PC-3 (cell line): ENCODE data around the gene TMEM187. TPM values are rescaled to one million over a fixed set of nuclear protein-coding genes. Genes with fewer than 3 reads are reported as not detected.

Source experiments
- ATAC-seq: fragments of 200-7000 bp; cut with Tn5 transposase; 2 replicates; pipeline ENCODE4 v1.9.1; 2020; ENCODE audit warnings: mild to moderate bottlenecking, moderate library complexity
- BruUV-seq: library from RNA; stranded (reverse); fragments of 400-500 nt; replicated peaks from 2 replicates; lab custom pipeline; 2021; lab: Mats Ljungman, UMichigan
- CTCF ChIA-PET: fragments of 300-600 bp; sonication (Branson Sonifier 250); formaldehyde crosslinking; loops from one replicate; lab custom pipeline; 2022; ENCODE audit warnings: antibody characterized with exemption; lab: Charles Lee
- POLR2A ChIA-PET: fragments of 300-600 bp; sonication (Branson Sonifier 250); formaldehyde crosslinking; loops from one replicate; lab custom pipeline; 2022; ENCODE audit warnings: antibody characterized with exemption; ENCODE audit not compliant: unreplicated experiment; lab: Charles Lee
- DNase-seq: peaks from one replicate; pipeline ENCODE4 v3.0.0-alpha.2; 2015
- H2AFZ ChIP-seq: fragments of 300-600 bp; sonication (generic); 2 replicates; pipeline ENCODE4 v1.6.0; 2016; ENCODE audit warnings: antibody characterized with exemption, low read length
- H3F3A ChIP-seq: fragments of 300-600 bp; sonication (generic); one replicate; pipeline ENCODE4 v1.6.0; 2017; ENCODE audit warnings: antibody characterized with exemption, low read length, control low read depth, mild to moderate bottlenecking; ENCODE audit not compliant: unreplicated experiment
- H3K27ac ChIP-seq: fragments of 300-600 bp; sonication (generic); 2 replicates; pipeline ENCODE4 v1.5.1; 2016; ENCODE audit warnings: mild to moderate bottlenecking, low read length
- H3K27me3 ChIP-seq: fragments of 300-600 bp; sonication (generic); 2 replicates; pipeline ENCODE4 v1.6.1; 2016; ENCODE audit warnings: low read length, mixed read lengths
- H3K36me3 ChIP-seq: fragments of 300-600 bp; sonication (generic); 2 replicates; pipeline ENCODE4 v1.6.1; 2016; ENCODE audit warnings: low read depth, mixed run types, low read length, mixed read lengths
- H3K4me1 ChIP-seq: fragments of 300-600 bp; sonication (generic); 2 replicates; pipeline ENCODE4 v1.5.1; 2016; ENCODE audit warnings: low read length; ENCODE audit not compliant: insufficient read depth
- H3K4me2 ChIP-seq: fragments of 300-600 bp; sonication (generic); 2 replicates; pipeline ENCODE4 v1.6.0; 2016; ENCODE audit warnings: low read length
- H3K4me3 ChIP-seq: fragments of 300-600 bp; sonication (generic); 2 replicates; pipeline ENCODE4 v1.5.1; 2016; ENCODE audit warnings: mild to moderate bottlenecking, low read length, mixed read lengths
- H3K79me2 ChIP-seq: fragments of 300-600 bp; sonication (generic); 2 replicates; pipeline ENCODE4 v1.6.1; 2017; ENCODE audit warnings: low read length, mixed read lengths
- H3K9ac ChIP-seq: fragments of 300-600 bp; sonication (generic); 2 replicates; pipeline ENCODE4 v1.6.0; 2016; ENCODE audit warnings: mild to moderate bottlenecking, low read length
- H3K9me2 ChIP-seq: fragments of 300-600 bp; sonication (generic); replicated peaks from 2 replicates; pipeline ENCODE4 v1.6.1; 2016; ENCODE audit warnings: mixed run types, low read length, mixed read lengths
- H3K9me3 ChIP-seq: fragments of 300-600 bp; sonication (generic); 2 replicates; pipeline ENCODE4 v1.6.1; 2016; ENCODE audit warnings: low read length, mixed read lengths
- H4K20me1 ChIP-seq: fragments of 300-600 bp; sonication (generic); 2 replicates; pipeline ENCODE4 v1.6.1; 2016; ENCODE audit warnings: low read length, mixed read lengths
- EZH2 ChIP-seq: fragments of 300-600 bp; sonication (generic); IDR thresholded peaks from one replicate; pipeline ENCODE4 v1.6.1; 2017; ENCODE audit warnings: antibody characterized with exemption, mild to moderate bottlenecking, low read length; ENCODE audit not compliant: unreplicated experiment
- EZH2phosphoT487 ChIP-seq: fragments of 300-600 bp; sonication (generic); IDR thresholded peaks from 2 replicates; pipeline ENCODE4 v1.6.1; 2018; ENCODE audit warnings: mild to moderate bottlenecking, antibody characterized with exemption, low read length, borderline replicate concordance
- intact Hi-C: fragments of 100-400 bp; cut with micrococcal nuclease; formaldehyde crosslinking; loops from 2 replicates; pipeline ENCODE4 v1.9.0; 2023
- total RNA-seq: library from RNA; depleted of rRNA; stranded (reverse); fragments of >200 nt; gene quantifications from 2 replicates; pipeline ENCODE4 v1.2.3, GENCODE V29; 2014
- TF ChIP-seq, protein P1 (sequence below): fragments of 300-600 bp; sonication (generic); conservative IDR thresholded peaks from 2 replicates; pipeline ENCODE4 v1.5.1; 2017; ENCODE audit warnings: antibody characterized with exemption, low read depth, mild to moderate bottlenecking, low read length

TMEM187 gene
- total RNA-seq, 1 experiment from 2014 or later, result 10.6 TPM

DNA sequence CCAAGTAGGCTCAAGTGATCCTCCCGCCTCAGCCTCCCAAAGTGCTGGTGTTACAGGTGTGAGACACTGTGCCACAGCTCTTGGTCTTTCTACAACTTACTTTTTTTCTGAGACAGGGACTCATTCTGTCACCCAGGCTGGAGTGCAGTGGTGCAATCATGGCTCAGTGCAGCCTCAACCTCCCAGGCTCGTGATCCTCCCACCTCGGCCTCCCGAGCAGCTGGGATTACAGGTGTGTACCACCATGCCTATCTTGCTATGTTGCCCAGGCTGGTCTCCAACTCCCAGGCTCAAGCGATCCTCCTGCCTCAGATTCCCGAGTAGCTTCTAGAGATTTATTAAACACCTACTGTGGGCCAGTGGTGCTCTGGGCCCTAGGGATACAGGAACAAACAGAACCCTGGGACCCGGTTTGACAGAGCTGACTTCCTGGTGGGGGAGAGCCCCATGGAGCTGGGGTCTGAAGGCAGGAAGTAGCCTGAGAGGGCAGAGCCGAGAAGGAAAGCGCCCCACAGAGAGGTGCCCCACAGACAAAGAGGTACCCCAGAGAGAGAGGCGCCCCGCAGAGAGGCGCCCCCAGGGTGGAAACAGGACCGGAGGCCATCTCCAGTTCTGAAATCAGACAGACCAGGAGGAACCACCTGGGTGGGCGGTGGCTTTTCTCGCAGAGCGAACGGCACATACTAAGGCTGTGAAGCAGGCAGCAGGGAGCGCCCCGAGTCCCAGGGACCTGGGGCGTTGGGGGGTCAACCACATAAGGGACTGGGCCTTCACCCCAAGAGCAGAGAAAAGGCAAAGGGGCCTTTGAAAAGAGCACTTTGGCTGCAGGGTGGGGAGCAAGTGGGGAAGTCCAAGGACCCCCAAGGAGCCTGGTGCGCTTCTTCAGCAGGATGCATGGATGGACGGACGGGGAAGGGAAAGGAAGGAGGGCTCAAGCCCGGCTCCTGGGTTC lies 42.2 kb downstream of the TMEM187 start:
- Histone ChIP-seq H3K4me1 (peaks cover 10% of the 10 kb centered on the region; the same call in 1 of the 2 replicates), H3K36me3 (peaks cover 41% of the 10 kb centered on the region), H3F3A (no peaks in the 10 kb centered on the region), H3K9me3 (no peaks in the 10 kb centered on the region), H3K4me2 (no peak overlapping the region), H3K9ac (no peak overlapping the region), H3K9me2 (no peaks in the 10 kb centered on the region), H3K27ac (no peak overlapping the region), H4K20me1 (0 out of 2 replicates have a peak, but pooled peaks cover 3% of the 10 kb centered on the region), H3K27me3 (no peaks in the 10 kb centered on the region), H2AFZ (no peak overlapping the region), H3K4me3 (no peak overlapping the region), H3K79me2 (peaks cover 40% of the 10 kb centered on the region)
- ATAC-seq (no peak), DNase-seq (no peak)
- POLR2A ChIA-PET, result no interaction called here
- no TSS peak for BruUV-seq
- CTCF ChIA-PET, result interaction anchor here (0.6 to 0.7 kb wide), 2 partner anchors 25 to 67 kb away, joined by 3 to 6 read pairs; no protein-coding TSS in a partner anchor
- TF ChIP-seq EZH2 (no peak), EZH2phosphoT487 (no peak)
- TF ChIP-seq, protein P1, sequence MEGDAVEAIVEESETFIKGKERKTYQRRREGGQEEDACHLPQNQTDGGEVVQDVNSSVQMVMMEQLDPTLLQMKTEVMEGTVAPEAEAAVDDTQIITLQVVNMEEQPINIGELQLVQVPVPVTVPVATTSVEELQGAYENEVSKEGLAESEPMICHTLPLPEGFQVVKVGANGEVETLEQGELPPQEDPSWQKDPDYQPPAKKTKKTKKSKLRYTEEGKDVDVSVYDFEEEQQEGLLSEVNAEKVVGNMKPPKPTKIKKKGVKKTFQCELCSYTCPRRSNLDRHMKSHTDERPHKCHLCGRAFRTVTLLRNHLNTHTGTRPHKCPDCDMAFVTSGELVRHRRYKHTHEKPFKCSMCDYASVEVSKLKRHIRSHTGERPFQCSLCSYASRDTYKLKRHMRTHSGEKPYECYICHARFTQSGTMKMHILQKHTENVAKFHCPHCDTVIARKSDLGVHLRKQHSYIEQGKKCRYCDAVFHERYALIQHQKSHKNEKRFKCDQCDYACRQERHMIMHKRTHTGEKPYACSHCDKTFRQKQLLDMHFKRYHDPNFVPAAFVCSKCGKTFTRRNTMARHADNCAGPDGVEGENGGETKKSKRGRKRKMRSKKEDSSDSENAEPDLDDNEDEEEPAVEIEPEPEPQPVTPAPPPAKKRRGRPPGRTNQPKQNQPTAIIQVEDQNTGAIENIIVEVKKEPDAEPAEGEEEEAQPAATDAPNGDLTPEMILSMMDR, result no peak
- intact Hi-C loops, result no loop called here

GRCh38 chrX:154015581-154016264 lies 43.2 kb downstream of the TMEM187 start:
- Histone ChIP-seq H2AFZ (no peak overlapping the region), H3K79me2 (peaks cover 48% of the 10 kb centered on the region), H3K9me3 (no peaks in the 10 kb centered on the region), H3K27ac (no peak overlapping the region), H3K4me2 (no peak overlapping the region), H3K9me2 (no peaks in the 10 kb centered on the region), H3K36me3 (peaks cover 41% of the 10 kb centered on the region), H3K27me3 (no peaks in the 10 kb centered on the region), H4K20me1 (0 out of 2 replicates have a peak, but pooled peaks cover 3% of the 10 kb centered on the region), H3K9ac (no peak overlapping the region), H3K4me3 (no peak overlapping the region), H3K4me1 (peaks cover 17% of the 10 kb centered on the region), H3F3A (no peaks in the 10 kb centered on the region)
- no TSS peak for BruUV-seq
- CTCF ChIA-PET, result no interaction called here
- POLR2A ChIA-PET, result no interaction called here
- intact Hi-C loops, result no loop called here
- TF ChIP-seq EZH2phosphoT487, result no peak
- TF ChIP-seq EZH2, result no peak
- TF ChIP-seq, protein P1, result no peak
- no peak for ATAC-seq
- DNase-seq, result no peak
